ENCODE data around the gene CREB3. TPM values are rescaled to one million over a fixed set of nuclear protein-coding genes. Genes with fewer than 3 reads are reported as not detected.
A peak's percentile ranks its signal among the peaks of the same experiment; 100 is the strongest.

Gene CREB3
- total RNA-seq, 1 donor from 2014 or later: 19.4 TPM

DNA sequence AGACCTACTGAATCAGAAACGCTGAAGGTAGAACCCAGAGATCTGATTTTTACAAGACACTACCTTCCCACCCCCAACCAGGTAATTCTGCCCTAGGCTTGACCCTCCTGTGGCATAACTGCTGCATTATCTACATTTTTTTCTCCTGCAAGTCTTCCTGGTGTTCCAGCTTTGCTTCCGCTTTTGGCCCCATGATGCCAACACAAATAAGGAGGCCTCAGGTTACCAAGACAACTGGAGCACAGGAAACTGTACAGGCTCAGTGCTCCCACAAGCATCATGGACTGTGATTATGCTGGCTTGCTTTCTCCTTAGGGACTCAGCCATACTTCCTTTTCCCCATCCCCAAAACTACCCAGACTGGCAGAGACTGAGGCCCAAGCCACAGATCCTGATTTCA is 28.2 kb downstream of the CREB3 start:
- intact Hi-C loops (cut with micrococcal nuclease): no loop called here
- no peak for DNase-seq
- no peak for ATAC-seq

DNA sequence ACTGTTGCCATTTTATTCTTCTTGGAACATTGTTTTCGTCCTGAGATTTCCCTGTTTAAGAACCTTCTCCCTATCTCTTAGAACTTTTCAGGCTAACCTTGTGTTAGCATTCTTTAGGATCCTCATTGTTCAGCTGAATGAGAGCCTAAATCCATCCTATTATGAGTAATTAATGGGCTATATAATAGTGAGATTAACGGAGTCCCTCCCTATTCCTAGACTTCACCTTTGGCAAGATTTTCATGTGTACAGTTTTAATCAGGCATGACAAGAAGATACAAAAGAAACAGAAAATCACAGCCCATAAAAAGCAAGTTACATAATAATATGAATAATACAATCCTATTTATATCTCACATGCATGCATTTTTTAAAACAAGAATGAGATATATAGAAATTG is 30.7 kb downstream of the CREB3 start:
- ATAC-seq: no peak
- intact Hi-C loops (cut with micrococcal nuclease): no loop called here
- no peak for DNase-seq

DNA sequence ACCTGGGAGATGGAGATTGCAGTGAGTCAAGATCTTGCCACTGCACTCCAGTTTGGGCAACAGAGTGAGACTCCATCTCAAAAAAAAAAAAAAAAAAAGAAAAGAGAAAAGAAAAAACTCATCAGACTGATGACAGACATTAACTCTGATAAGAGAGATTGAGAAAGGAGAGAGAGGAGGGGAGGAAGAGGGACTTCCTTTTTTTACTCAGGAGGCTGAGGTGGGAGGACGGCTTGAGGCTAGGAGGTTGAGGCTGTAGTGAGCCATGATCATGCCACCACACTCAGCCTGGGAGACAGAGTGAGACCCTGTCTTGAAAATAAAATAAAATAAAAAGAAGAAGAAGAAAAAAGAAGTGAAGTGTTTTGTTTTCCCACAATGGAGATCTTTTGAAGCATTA is 31.3 kb downstream of the CREB3 start:
- intact Hi-C loops (cut with micrococcal nuclease): no loop called here

DNA sequence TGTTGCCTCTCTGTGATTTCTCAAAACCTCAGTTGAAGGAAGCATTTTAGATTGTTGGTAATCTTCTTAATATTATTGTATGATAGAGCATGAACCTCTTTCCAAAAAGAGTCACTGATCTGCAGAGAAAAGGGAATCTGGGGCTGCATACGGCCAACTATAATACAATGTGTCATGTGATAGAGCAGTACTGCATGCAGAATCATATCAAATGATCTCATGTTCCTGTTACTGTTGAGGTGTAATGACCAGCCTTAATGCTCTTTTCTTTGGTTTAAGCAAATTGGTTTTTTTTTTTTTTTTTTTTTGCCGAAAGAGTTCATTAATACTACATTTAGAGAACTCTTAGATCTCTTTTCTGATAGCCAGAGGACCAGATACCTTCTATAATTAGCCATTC is 34.5 kb downstream of the CREB3 start:
- DNase-seq: no peak
- intact Hi-C loops (cut with micrococcal nuclease): no loop called here
- ATAC-seq: no peak

More for the DNA sequence above, 31.3 kb downstream of the CREB3 start:
- no peak for DNase-seq
- ATAC-seq: no peak

DNA sequence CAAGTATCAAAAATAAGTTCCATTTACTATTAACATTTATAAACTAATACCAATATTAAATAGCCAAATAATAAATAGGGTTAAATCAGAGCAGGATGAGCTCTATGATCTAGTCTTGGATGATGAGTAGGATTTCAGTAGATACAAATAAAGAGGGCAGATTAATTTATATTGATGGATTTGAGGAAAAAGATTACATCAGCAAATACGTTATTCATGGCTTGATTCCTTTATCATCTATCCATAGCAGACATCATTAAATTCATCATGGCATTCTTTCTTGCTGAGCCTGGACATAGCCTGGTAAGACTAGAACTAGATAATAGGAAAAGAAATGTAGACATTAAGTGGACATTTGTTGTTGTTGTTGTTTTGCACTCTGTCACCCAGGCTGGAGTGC is 35.0 kb downstream of the CREB3 start:
- intact Hi-C loops (cut with micrococcal nuclease): no loop called here
- no peak for DNase-seq
- ATAC-seq: no peak

DNA sequence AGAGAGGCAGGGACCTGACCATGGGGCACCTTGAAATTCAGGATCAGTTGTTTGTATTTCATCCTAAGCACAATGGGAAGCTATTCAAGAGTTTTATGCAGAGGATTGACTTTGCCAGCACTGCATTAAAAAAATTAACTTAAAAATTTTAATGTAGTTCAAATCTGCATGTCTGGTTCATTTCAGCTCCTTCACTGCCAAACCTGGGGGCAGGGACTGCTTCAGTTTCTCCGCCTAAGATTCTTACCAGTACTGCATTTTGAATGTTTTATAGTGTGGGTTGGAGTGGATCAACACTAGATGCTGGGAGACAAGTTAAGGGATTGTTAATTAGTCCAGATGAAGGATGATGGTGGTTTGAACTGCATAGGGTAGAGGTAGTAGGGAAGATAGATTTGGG is 37.3 kb downstream of the CREB3 start:
- no peak for DNase-seq
- intact Hi-C loops (cut with micrococcal nuclease): no loop called here
- no peak for ATAC-seq

DNA sequence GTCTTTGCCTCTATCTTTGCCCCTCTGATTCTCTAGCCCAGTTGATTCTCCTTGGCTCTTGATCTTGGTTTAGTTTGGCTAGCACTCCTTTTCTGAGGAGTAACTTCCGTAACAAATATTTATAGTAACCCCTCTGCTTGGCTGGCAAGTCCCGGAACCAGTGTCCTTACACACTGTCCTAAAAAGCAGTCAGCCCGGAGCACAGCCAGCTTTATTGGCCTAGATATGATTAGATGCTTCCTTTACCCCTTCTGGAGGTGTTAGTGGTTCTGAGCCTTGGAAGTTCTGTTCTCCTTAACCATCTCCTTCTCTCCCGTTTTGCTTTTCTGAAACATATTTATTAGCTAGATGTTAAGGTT is 38.6 kb downstream of the CREB3 start:
- peak; percentile 92 for ATAC-seq
- intact Hi-C loops (cut with micrococcal nuclease): no loop called here
- DNase-seq: no peak

DNA sequence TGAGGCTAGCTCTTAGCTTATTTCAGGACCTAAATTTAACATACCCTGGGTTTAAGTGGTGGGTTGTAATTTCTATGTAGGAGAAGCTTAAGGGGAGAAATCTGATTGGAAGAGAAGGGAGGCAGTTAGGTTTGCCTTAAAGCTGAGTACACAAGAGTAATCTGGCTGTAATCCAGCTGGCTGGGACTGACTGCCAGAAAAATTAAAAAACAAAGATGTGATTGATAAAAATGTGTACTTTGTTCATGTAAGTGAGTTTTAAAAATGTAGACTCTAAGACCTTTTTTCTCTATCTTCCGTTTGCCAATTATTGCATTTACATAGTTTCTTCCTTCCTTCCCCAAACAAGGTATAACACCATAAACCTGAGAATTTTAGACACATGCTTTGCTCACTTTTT is 39.1 kb downstream of the CREB3 start:
- DNase-seq (no peak), ATAC-seq (peak; percentile 31)
- intact Hi-C loops (cut with micrococcal nuclease): no loop called here

DNA sequence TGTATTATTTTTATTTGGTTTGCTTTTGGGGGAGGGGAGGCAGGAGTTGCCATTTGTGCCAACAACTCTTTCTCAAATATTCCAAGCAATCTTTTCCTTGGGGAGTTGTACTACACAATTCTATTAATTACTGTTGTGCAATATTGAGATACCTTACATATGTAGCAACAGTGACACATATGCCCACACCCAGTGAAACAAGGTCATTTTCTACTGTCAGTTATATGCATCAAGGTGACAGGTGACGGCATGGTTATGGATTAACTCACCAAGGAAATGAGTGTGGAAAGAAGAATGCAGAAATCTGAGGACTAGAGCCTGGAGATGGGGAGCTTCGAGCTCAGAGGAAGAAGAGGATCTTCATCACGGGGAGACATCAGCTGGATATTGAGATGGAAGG is 39.5 kb downstream of the CREB3 start:
- DNase-seq (no peak), ATAC-seq (no peak)
- intact Hi-C loops (cut with micrococcal nuclease): no loop called here

DNA sequence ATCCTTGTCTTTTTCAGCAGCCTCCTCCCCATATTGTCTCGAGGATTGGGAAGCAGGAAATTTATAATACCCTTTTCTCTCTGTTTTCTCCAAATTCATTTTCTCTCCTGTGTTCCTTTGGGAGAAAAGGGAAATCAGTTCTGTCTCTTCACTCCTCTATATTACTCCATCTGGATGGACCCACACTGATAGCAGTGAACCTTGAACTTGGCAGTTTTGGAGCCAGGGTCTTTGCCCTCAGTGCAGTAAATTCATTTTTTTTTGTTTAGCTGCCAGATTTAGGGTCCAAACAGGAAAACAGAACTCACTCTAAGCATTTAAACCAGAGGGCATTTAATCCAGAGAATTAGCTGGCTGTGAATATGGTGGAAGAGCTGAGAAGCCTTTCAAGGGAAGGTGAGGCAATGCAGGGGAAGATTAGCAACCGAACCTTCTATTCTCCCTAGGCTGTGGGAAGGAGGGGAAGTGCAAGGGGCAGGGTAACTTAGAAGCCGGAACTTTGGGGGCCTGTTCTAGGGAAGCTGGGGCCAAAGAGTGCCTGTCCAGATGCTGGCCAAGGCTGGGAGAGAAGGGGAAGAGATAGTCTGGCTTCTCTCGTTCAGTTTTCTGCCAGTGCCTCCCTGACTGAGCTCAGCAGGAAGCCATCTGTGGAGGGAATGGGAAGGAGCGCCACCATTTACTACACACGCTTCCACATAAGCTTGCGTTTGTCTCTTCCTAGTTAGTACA is 42.6 kb downstream of the CREB3 start:
- peak; percentile 58 for ATAC-seq
- intact Hi-C loops (cut with micrococcal nuclease): no loop called here

DNA sequence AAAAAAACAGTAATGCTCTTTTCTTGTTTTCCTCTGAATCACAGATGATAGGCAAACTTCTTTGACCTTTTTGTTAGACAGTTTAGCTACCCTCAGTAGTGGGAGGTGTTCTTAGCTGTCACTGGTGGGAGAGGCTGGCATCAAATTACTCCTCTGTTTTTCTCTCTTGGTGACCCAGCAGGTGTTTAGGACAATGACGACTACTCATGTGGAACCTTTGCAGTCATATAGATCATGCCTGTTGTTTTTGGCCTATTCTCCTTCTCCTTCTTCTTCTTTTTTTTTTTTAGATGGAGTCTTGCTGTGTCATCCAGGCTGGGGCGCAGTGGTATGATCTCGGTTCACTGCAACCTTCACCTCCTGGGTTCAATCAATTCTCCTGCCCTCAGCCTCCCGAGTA is 43.6 kb downstream of the CREB3 start:
- no peak for ATAC-seq

More for the DNA sequence above, 42.6 kb downstream of the CREB3 start:
- no peak for DNase-seq

DNA sequence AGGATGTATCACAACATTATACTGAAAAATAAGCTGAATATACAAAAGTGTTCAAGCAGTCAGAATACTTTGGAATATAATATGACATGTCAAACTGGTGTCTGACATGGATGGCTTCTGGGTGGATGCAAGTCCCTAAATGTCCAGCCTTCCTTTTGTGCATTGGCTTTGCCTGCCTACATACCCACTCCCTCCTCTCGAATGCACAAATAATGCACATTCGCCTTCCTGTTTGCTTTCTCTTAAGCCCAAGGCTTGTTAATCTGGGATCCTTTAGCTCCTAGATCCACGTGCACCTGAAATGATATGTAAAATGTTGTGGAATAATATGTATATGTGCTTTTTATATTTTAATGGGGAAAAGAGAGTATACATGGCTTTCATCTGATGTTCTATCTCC is 46.0 kb downstream of the CREB3 start:
- ATAC-seq (no peak), DNase-seq (no peak)
- intact Hi-C loops (cut with micrococcal nuclease): no loop called here

More for the DNA sequence above, 43.6 kb downstream of the CREB3 start:
- DNase-seq: no peak
- intact Hi-C loops (cut with micrococcal nuclease): no loop called here

DNA sequence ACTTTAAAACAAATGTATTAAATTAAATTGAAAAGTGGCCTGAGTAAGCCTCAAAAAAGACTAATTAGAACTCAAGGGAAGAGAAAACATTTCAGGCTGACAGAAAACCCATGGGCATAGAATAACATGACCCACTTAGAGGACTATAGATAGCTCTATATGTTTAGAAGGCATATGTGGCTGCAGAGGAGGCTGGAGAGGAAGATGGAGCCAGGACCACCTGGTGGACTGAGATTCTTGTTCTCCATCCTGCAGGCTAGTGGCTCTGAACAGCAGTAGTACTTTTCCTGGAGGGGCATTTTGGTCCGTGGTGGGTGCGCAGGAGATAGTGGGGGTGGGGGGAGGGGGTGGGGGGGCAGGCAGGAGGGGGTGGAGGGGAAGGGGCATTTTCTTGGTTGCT is 48.6 kb downstream of the CREB3 start:
- intact Hi-C loops (cut with micrococcal nuclease): no loop called here
- no peak for ATAC-seq
- DNase-seq: no peak

DNA sequence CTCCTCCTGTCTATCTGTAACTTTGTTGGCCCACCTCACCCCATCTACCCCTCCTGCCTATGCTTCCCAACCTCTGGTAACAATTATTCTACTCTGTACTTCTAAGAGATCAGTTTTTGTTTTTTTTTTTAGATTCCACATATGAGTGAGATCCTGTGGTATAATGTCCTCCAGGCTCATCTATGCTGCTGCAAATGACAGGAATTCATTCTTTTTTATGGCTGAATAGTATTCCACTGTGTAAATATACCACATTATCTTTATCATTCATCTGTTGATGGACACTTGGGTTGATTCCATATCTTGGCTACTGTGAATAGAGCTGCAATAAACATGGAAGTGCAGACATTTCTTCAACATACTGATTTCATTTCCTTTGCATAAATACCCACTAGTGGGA is 51.0 kb downstream of the CREB3 start:
- no peak for DNase-seq
- intact Hi-C loops (cut with micrococcal nuclease): no loop called here
- ATAC-seq: no peak

Small RNA genes within 50 kb of the gene (microRNA-seq; reads per million reads assigned to microRNA genes)
- not detected for gene MIR6852 (ENCODE audit: borderline number of aligned reads)
- gene MIR6853 (ENCODE audit: borderline number of aligned reads): not detected

Other genes starting within 250 kb of the CREB3 start
- gene RUSC2, start 242.6 kb upstream of the CREB3 start, total RNA-seq: 30.3 TPM
- 28.8 TPM for gene TESK1, start 127.4 kb upstream of the CREB3 start, total RNA-seq
- gene CD72, start 114.3 kb upstream of the CREB3 start, total RNA-seq: 0.77 TPM
- gene SIT1, start 81.7 kb upstream of the CREB3 start, total RNA-seq: 0.32 TPM
- 16,495 TPM for gene RMRP, start 74.6 kb upstream of the CREB3 start, total RNA-seq
- 45.6 TPM for gene CCDC107, start 74.4 kb upstream of the CREB3 start, total RNA-seq
- gene ARHGEF39, start 67.5 kb upstream of the CREB3 start, total RNA-seq: 0.45 TPM
- gene CA9, start 58.7 kb upstream of the CREB3 start, total RNA-seq: 0.64 TPM
- 1,217 TPM for gene TPM2, start 42.7 kb upstream of the CREB3 start, total RNA-seq
- gene TLN1, start 471 bp upstream of the CREB3 start, total RNA-seq: 243 TPM
- gene GBA2, start 16.6 kb downstream of the CREB3 start, total RNA-seq: 90.2 TPM
- gene RGP1, start 16.6 kb downstream of the CREB3 start, total RNA-seq: 32.4 TPM
- not detected for gene MSMP, start 21.6 kb downstream of the CREB3 start, total RNA-seq
- 24.6 TPM for gene NPR2, start 58.9 kb downstream of the CREB3 start, total RNA-seq
- 3.2 TPM for gene SPAG8, start 79.6 kb downstream of the CREB3 start, total RNA-seq
- gene HINT2, start 82.4 kb downstream of the CREB3 start, total RNA-seq: 75.8 TPM
- gene FAM221B, start 96.1 kb downstream of the CREB3 start, total RNA-seq: not detected
- gene TMEM8B, start 96.6 kb downstream of the CREB3 start, total RNA-seq: 15.9 TPM
- not detected for gene OR13J1, start 137.7 kb downstream of the CREB3 start, total RNA-seq
- 9.0 TPM for gene HRCT1, start 173.5 kb downstream of the CREB3 start, total RNA-seq
- gene SPAAR, start 176.8 kb downstream of the CREB3 start, total RNA-seq: 9.8 TPM
- not detected for gene OR2S2, start 225.5 kb downstream of the CREB3 start, total RNA-seq

Measured in left ventricle myocardium superior (tissue), 1 donor.